ENCODE results near the gene USF2.

DNA sequence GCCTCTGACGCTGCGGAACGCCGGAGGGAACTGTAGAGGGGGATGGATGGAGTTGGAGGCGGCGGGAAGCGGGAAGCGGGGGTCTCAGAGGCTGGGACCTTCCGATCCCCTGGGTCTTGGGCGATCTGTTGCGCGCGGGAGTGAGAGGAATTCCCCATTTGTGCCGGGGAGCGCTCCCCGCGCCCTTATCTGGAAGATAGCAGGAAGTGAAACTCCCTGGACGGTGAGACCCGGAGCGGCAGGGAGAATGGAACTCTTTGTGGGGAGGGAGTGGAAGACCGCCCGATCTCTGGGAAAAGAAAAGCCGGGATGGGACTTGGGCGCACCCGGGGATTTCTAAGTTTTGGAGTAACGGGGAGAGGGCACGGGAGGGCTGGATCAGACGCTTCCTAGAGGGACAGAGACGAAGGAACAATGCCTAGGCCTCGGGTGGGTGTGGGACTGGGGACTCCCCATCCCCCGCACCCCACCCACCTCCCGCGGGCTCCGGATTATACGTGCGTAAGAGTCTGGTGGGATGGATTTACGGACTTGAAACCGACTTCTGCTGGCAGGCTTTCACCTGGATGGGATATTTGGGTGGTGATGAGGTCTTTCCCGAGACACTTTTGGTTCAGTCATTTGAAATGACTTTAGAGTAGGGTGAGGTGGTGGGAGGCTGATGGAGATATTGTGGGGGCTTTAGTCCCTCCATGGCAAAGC, 19.5 kb upstream of the USF2 start:
- TF ChIP-seq, protein P1, sequence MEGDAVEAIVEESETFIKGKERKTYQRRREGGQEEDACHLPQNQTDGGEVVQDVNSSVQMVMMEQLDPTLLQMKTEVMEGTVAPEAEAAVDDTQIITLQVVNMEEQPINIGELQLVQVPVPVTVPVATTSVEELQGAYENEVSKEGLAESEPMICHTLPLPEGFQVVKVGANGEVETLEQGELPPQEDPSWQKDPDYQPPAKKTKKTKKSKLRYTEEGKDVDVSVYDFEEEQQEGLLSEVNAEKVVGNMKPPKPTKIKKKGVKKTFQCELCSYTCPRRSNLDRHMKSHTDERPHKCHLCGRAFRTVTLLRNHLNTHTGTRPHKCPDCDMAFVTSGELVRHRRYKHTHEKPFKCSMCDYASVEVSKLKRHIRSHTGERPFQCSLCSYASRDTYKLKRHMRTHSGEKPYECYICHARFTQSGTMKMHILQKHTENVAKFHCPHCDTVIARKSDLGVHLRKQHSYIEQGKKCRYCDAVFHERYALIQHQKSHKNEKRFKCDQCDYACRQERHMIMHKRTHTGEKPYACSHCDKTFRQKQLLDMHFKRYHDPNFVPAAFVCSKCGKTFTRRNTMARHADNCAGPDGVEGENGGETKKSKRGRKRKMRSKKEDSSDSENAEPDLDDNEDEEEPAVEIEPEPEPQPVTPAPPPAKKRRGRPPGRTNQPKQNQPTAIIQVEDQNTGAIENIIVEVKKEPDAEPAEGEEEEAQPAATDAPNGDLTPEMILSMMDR (conservative IDR thresholded peaks at IDR 0.05 in 1 of 2, IDR thresholded peaks at IDR 0.05 in 1 of 2; ENCODE audit: low read depth in 1 of 2, low read length in 2 of 2), result no peak
- TF ChIP-seq EZH2 (IDR thresholded peaks at IDR 0.05; ENCODE audit: low read length, missing control alignments), result no peak
